GM18909 (cell line): ENCODE results near the gene MRGPRF.
A peak's percentile ranks its signal among the peaks of the same experiment; 100 is the strongest.

Source experiments
- ATAC-seq: cut with Tn5 transposase; IDR thresholded peaks from one replicate; pipeline ENCODE4 v1.9.1; 2021; ENCODE audit warnings: mild to moderate bottlenecking; ENCODE audit not compliant: unreplicated experiment, poor library complexity

MRGPRF gene

GRCh38 chr11:69051381-69052342, 38.6 kb upstream of the MRGPRF start:
- no peak for ATAC-seq

- no peak for ATAC-seq
Observed at GRCh38 chr11:69050592-69051380, 37.7 kb upstream of the MRGPRF start.

GRCh38 chr11:69049490-69049867, 36.4 kb upstream of the MRGPRF start:
- no peak for ATAC-seq

DNA sequence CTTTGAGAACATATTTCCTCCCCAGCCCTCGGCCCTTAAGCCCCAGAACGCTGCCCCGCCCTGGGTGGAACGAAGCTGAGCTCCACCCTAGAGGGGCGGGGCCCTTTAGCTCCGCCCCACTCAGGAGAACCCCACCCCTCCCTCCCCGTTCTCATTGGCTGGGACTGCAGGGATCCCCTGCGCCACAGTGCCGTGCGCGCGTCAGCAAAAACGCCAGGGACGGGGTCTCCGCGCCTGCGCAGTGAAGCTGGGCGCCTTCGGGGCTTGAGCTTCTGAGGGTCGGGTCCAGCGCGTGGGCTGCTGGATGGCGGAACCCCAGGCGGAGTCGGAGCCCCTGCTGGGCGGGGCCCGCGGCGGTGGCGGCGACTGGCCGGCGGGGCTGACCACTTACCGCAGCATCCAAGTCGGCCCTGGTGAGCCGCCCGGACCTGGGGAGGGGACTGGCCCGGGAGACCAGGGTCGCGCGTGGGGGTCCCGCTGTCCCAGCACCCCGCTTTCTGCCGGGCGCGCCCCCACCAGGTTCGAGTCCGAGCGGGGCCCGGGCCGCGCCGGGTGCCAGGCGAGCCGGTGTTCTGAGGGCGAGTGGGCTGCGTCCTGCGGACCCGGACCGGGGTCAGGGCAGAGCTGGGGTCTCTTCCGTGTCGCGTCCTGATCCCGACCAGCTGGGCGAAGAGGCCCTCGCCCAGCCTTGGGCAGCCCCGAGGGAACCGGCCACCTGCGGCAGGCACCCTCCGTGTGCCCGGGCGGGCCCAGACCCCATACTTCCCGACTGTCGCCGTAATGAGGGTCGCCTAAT, 35.8 kb upstream of the MRGPRF start, which contains the start of gene TPCN2:
TSS of gene TPCN2 (plus strand) at position 239 of the 796 bp plus-strand sequence. CDS start at position 305, 66 bp downstream.
- ATAC-seq = peak; percentile 91

DNA sequence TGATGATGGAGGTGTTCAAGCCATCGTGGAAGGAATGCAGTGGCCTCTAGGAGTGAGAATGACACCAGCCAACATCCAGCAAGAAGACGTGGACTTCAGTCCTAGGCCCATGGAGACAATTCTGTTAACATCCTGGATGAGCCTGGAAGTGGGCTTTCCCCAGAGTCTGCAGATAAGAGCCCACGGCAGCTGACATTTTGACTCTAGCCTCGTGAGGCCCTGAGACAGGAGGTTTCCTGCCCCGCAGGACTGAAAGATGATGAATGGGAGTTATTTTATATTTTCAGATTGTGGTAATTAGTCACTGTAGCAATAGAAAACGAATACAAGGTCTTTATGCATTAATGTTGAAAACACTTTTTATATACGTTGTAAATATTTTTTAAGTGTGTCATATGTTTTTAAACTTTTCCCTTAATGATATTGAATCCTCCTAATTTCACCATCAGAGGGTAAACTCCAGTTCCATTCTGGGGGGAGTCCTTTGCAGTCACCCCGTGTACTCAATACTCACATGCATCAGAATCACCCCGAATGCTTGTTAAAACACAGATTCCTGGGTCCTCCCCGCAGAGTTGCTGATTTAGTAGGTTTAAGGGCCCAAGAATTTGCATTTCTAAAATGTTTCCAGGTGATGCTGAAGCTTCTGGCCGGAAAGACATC, 35.1 kb upstream of the MRGPRF start:
- no peak for ATAC-seq

GRCh38 chr11:69044111-69045013, 31.3 kb upstream of the MRGPRF start:
- no peak for ATAC-seq

DNA sequence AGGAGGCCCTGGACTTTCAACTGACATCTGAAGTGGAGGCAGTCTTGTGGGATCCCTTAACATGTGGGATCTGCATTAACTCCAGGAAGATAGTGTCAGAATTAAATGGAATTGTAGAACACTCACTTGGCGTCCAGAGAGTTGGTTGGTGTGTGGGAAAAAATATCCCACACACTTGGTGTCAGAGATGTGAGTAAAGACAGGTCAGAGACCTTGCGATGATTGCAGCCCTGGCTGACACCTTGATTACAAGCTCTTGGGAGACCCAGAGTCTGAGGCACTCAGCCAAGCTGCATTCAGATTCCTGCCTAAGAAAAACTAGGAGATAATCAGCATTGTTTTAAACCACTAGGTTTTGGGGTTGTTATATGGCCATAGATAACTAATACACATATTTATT, 28.5 kb upstream of the MRGPRF start:
- no peak for ATAC-seq

- no peak for ATAC-seq
Observed at GRCh38 chr11:69040581-69041260, 27.7 kb upstream of the MRGPRF start.

DNA sequence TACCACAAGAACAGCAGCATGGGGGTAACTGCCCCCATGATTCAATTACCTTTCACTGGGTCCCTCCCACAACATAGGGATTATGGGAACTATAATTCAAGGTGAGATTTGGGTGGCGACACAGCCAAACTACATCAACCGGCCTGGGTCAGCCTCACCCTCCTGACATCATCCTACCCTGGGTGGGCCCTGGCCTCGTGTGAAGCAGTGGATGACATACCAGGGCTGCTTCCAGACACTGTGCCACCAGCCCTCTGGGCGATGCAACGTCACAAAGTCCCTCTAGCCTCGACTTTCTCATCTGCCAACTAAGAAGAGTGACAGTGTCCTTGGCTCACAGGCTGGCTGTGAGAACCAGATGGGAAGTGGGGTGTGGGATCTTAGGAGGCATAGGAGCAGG, 27.0 kb upstream of the MRGPRF start:
- ATAC-seq = no peak

DNA sequence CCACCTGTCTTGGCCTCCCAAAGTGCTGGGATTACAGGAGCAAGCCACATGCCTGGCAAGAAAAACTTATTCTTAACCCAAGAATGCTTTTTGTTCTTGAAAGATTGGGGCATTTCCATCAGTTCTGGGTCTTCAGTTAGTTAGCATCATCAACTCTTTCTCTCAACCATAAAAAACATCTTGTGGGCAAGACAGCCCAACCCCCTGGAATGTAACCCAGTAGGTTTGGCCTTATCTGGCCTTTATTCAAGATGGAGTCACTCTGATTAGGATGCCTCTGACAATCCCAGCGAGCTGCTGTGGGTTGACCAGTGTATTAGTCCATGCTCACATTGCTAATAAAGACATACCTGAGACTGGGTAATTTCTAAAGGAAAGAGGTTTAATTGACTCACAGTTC, 26.5 kb upstream of the MRGPRF start:
- ATAC-seq = no peak

DNA sequence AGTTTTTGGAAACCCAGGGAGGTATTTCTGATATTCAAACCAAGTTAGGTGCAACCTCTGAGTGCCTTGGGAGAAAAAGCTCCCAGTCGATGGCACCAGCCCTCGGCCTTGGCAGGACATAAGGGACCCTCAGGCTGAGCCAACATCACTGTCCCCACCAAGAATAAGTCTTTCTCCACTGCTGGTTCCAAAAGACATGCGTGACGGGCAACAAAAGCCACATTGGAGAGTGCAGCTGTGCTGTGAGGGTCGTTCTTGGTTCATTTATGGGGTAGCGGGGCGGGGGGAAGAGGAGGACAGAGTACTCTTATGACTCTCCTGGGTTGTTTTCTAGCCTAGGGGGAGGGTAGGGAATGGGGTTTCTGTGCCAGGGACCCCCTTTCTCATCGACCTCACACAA, 24.5 kb upstream of the MRGPRF start:
- no peak for ATAC-seq

DNA sequence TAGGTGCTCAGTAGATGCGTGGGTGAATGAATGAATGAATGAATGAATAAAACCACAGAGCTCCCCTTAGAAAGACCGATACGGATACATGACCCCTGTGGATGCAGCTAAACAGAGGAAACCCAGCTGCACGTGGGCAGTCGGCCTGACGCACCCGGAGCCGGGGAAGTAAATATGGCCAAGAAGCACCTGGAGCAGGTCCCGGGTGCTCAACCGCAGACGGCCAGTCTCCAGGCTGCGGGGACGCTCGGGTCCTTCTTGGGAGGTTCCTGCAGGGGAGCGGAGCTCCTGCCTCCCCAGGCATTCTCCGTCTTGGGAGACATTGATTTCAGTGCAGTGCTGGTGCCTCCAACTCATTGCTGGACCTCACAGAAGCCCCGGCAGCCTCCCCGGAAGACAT, 24.0 kb upstream of the MRGPRF start:
- ATAC-seq = no peak

DNA sequence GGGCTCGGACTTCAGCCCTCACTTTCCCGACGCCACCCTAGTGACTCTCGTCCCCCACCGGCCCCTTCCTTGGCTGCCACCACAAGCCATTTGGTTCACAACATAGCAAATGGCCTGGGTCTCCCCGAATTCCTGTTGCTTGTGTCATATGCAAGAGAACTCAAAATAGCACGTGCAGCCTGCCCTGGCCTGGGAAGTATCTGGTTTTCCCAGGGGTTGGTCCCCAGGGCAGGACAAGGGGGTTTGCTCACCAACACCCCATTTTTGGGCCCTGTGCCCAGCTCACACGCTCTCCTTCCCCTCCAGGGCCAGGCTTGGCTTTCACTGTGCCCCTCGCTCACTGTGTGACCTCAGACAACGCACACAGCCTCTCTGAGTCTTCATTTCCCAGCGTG, 22.9 kb upstream of the MRGPRF start:
- ATAC-seq = no peak

DNA sequence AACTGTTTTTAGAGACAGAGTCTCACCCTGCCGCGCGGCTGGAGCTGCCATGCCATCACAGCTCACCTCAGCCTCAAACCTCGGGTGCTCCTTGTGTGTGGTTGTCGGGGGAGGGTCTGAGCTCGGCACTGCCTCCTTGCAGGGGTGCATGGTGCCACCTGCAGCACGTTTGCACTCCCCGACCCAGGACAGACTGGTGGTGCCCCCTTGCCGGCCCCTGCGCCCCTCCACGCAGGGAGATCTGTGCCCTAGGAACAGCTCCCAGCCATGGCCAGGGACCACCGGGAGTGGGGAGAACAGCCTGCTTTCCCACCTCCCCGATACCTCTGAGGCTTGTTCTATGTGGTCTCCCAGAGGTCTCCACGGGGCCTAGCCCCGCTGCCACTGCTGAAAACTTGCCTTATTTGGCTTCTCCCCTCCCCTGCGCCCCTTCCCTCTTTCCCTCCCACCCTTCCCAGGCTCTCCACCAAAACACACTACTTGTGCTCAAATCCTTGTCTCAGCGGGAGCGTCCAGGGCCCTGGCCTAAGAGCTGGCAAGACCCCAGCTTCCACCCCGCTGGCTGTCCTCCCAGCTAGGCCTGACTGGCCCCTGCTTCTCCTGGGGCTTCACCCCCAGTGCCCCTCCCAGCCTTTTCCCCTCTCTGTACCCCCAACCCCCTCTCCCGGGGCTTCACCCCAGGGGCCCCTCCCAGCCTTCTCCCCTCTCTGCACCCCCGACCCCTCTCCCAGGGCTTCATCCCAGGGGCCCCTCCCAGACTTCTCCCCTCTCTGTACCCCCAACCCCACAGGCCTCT, 22.3 kb upstream of the MRGPRF start:
- ATAC-seq = no peak

- no peak for ATAC-seq
Observed at GRCh38 chr11:69034123-69034867, 21.2 kb upstream of the MRGPRF start.

GRCh38 chr11:69033431-69033830, 20.4 kb upstream of the MRGPRF start:
- no peak for ATAC-seq

DNA sequence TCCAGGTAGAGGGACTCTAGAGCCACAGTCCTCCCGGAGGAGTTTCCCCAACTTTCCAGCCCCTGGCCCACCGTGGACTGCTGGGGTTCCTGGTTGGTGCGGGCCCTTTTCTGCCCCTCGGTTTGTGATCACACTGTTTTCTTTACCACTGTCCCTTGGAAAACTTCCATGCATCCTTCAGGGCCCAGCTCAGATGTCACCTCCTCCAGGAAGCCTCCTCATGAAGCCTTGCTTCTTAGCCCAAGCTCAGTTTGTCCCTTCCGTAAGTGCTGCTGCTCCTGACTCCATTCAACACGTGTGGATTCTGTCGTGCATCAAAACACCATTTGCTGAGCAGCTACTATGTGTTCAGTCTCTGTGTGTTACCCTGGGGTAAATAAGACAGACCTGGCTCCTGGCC, 19.8 kb upstream of the MRGPRF start:
- ATAC-seq = no peak
